NCI-H460 (cell line): Measurements from ENCODE around the gene IKZF4. TPM values are rescaled to one million over a fixed set of nuclear protein-coding genes. Genes with fewer than 3 reads are reported as not detected.
A peak's percentile ranks its signal among the peaks of the same experiment; 100 is the strongest.
"Not testable (repeated sequence)": the region's sequence is repeated elsewhere in the genome, so short reads cannot be mapped to it uniquely, and the experiment has no call there.

Source experiments
- DNase-seq: peaks from one replicate; pipeline ENCODE4 v3.0.0-alpha.2; 2016; ENCODE audit warnings: low read depth; ENCODE audit errors: extremely low read depth
- total RNA-seq: library from RNA; depleted of rRNA; stranded (reverse); fragments of >200 nt; shearing (Covaris generic); gene quantifications from 2 replicates; pipeline ENCODE4 v1.2.3, GENCODE V29; 2014

The IKZF4 gene
- total RNA-seq, 1 experiment from 2014 or later: 1.6 TPM

GRCh38 chr12:55997535-55997859 is 23.3 kb upstream of the IKZF4 start:
- no peak for DNase-seq

DNA sequence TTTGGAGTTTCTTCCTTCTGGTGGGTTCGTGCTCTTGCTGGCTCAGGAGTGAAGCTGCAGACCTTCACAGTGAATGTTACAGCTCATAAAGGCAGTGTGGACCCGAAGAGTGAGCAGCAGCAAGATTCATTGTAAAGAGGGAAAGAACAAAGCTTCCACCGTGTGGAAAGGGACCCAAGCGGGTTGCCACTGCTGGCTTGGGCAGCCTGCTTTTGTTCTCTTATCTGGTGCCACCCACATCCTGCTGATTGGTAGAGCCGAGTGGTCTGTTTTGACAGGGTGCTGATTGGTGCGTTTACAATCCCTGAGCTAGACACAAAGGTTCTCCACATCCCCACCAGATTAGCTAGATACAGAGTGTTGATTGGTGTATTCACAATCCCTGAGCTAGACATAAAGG is 21.3 kb upstream of the IKZF4 start:
- DNase-seq: not testable (repeated sequence)

DNA sequence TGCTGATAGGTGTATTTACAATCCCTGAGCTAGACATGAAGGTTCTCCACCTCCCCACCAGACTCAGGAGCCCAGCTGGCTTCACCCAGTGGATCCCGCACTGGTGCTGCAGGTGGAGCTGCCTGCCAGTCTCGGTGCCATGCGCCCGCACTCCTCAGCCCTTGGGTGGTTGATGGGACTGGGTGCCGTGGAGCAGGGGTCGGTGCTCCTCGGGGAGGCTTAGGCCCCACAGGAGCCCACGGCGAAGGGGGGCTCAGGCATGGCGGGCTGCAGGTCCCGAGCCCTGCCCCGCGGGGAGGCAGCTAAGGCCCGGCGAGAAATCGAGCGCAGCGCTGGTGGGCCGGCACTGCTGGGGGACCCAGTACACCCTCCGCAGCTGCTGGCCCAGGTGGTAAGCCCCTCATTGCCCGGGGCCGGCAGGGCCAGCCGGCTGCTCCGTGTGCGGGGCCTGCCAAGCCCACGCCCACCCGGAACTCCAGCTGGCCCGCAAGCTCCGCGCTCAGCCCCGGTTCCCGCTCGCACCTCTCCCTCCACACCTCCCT is 20.8 kb upstream of the IKZF4 start:
- not testable (repeated sequence) for DNase-seq

DNA sequence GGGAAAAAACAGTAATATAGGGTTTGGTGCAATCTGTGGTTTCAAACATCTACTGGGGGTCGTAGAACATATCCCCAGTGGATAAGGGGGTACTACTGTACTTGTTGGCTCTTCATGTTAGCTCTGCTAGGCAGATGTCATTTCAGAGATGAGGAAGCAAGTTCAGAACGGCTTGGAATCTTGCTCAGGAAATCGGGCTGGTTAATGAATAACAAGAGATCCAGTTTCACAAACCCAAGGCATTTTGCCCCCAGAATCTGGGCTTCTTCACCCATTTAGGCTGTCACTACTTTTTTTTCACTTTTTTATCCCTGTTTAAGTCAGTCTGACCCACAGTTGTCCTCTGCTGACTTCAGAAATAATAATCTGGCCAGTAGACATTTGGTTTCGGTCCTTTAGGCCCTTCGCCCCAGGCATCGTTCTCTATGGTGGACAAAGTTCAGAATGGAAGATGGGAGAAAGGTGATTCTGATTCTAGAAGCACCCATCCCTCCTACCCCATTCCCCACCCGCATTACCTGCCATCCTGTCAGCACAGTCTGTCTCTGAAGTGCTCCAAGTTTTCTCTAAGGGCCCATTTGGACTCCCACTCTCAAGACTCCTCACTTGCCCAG is 19.2 kb upstream of the IKZF4 start:
- DNase-seq: no peak

DNA sequence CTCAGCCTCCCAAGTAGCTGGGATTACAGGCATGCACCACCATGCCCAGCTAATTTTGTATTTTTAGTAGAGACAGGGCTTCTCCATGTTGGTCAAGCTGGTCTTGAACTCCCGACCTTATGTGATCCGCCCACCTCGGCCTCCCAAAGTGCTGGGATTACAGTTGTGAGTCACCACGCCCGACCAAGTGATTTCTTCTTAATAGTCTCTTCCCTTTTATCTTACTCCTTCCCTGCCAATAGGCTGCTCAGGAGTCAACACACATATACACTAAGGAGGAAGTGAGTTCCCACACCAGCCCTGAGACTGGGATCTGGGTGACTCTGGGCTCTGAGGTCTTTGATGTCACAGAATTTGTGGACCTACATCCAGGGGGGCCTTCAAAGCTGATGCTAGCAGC is 17.5 kb upstream of the IKZF4 start:
- not testable (repeated sequence) for DNase-seq

DNA sequence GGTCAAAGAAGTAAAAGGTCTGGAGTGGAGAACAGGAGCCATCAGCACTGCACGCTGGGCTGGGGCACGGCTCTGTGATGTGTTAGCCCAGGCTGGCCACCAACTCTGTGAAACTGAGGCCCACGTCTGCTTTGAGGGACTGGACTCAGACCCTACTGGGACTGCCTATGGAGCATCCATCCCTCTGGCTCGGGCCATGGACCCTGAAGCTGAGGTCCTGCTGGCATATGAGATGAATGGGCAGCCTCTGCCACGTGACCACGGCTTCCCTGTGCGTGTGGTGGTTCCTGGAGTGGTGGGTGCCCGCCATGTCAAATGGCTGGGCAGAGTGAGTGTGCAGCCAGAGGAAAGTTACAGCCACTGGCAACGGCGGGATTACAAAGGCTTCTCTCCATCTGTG is 16.6 kb upstream of the IKZF4 start:
- DNase-seq: no peak

DNA sequence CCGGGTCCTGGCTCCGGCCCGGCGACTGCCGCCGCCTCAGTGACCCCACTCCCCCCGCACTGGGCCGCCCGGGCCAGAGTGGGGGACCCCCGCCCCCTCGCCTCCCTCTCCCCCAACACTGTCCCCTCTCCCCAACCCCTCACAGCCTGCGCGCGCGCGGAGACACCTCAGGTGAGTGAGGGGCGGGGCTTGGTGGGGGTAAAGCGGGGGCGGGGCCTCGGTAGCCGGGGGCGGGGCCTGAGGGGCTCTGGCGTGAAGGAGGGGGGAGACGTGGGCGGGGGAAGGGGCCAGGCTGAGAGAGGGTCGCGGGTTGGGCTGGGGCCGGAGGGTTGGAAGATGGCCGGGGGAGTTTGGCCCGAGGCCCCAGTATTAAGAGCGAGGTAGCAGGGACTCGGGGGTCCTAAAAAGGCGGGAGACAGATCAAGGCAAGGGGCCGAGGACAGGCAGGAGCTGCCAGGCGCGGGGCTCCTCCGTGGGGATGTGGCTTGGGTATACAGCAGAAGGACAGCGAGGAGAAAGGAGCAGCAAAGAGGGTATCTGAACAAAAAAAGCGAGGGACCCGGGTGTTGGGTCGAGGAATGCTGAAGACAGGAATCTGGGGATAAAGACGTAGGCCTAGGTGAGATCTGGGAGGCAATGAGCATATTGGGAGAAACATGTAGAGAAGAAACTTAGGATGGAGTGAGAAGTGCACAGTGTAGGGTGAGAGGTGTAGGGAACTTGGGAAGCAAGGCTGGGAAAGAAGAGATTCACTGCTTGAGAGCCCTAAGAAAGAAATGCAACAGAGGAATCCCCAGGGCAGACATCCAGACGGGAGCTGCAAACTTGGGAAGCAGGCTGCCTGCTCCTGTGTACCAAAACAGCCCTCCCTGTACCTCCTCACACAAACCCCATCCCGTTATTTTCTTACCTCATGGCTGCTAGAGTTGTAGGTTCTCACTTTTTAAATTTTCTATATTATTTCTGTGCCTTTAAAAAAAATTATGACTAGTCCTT is 13.0 kb upstream of the IKZF4 start:
- DNase-seq: no peak

GRCh38 chr12:56010111-56010570 is 10.7 kb upstream of the IKZF4 start:
- no peak for DNase-seq

GRCh38 chr12:56011509-56012090 is 9.2 kb upstream of the IKZF4 start:
- DNase-seq: no peak

- DNase-seq: no peak
These were observed 7.4 kb upstream of the IKZF4 start for GRCh38 chr12:56013482-56013881.

- DNase-seq: no peak
These were observed 6.6 kb upstream of the IKZF4 start for GRCh38 chr12:56014205-56014604.

DNA sequence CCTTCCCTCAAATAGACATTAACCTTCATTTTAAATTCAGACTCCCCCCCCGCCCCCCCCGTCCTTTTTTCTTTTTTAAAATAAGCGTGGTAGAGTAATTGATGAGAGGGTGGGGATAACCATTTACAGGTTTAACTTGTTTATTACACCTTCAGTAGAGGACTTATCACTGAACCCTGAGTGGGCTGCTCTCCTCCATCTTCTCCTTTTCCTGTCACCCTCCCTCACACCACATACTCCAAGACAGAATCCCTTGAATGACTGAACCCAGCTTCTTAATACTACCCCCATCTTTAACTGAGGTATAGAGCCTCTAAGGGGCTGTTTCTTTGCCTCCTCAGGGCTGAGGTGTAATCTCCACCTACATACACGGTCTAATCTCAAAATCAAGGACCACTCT is 3.7 kb upstream of the IKZF4 start:
- no peak for DNase-seq

DNA sequence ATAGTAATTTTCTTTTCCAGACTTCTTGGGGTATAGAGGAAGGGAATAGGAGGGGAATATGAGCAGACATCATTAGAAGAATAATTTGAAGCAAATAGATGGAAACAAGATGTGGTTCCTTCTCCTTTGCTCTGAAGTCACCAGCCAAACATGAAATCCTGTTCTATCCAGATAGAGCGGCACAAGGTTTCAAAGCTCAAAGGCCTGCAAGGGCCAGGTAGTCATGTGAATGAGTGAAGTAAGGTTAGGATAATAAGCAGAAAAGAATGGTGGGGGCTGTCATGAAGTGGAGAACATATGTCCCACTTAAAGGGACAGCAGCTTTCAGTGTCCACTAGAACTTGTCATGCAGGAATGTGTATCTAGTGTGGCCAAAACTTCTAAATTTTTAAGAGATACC is 2.5 kb upstream of the IKZF4 start:
- no peak for DNase-seq

- no peak for DNase-seq
These were observed 1.1 kb downstream of the IKZF4 start for GRCh38 chr12:56021889-56022497.

DNA sequence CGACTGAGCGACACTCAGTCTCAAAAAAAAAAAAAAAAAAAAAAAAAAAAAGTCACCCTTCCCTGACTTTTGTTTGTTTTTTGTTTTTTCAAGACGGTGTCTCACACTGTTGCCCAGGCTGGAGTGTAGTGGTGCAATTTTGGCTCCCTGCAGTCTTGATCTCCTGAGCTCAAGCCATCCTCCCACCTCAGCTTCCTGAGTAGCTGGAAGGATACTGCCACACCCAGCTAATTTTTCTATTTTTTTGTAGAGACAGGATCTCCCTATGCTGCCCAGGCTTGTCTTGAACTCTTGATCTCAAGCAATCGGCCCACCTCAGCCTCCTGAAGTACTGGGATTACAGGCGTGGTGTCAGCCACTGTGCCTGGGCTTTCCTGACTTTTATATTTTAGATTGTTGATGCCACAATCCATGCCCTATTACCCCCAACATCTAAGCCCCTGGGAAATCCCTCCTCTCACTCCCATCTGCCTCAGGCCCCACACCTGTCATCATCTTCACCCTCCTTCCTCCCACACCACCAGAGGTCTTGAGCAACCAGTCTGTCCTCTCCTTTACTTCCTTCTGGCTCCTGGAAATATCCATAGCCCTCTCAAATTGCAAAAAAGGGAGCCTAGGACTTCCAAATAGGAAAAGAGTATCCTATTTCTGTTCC is 7.8 kb downstream of the IKZF4 start:
- no peak for DNase-seq

DNA sequence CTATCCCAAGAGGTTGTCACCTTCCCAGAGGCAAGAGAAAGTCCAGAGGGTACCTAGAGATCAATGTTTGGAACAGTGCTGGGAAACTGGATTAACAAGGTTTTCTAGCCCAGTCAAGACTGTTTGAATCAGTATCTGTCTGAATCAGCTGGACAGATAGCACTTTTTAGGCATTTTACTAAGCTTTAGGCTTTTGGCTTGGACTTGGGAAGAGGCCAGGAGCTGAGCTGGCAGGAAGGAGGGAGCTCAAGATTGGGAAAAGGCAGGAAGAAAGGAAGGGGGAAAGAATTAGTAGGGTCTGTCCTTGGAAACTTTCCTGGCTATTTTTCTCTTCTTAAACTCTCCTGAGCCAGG is 8.3 kb downstream of the IKZF4 start:
- no peak for DNase-seq

DNA sequence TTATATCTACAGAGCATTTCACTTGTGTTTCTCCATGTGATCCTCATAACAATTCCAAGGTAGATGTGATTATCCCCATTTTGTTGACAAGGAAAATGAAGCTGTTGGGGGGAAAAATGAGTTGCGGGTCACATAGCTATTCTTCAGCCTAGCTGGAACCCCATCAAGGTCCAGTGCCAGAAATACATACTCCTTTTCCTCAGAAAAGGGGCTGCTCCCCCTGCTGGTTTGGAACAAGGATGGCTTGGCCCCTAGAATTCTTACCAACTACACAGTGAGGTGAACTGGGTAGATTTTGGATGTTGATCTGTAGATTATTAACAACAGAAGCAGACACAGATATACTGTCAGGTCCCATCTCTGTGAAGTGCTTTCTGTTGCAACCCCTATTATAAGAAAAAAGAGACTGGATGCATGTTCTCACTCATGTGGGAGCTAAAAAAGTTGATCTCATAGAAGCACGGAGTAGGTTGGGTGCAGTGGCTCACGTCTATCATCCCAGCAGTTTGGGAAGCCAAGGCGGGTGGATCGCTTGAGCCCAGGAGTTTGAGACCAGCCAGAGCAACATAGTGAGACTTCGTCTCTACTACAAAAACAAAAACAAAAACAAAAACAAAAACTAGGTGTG is 8.9 kb downstream of the IKZF4 start:
- DNase-seq: peak; percentile 49

DNA sequence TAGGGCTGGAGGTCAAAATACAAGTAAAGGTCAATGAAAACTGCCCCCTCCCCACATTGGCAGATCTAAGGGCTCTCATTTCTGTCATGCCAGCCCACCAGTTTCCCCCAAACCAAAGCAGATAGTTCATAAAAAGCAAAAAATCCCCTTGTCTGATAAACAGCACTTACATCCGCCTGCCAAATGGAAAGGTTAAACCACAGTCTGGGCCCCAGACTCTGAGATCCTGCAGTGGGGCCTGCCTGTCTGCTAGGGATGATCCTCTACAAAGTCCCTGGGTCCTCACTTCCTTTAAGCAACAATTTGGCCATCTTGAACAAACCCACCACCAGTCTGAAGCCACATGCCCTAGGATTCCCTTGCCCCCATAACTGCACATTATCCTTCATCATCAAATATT is 11.1 kb downstream of the IKZF4 start:
- no peak for DNase-seq

GRCh38 chr12:56034586-56035332 is 13.9 kb downstream of the IKZF4 start:
- no peak for DNase-seq
